PC-9 (cell line): Measurements from ENCODE around the gene NUDCD3. TPM values are rescaled to one million over a fixed set of nuclear protein-coding genes. Genes with fewer than 3 reads are reported as not detected.

Source experiments
- BruUV-seq: library from RNA; stranded (reverse); fragments of 400-500 nt; replicated peaks from 2 replicates; lab custom pipeline; 2021; lab: Mats Ljungman, UMichigan
- CTCF ChIA-PET: fragments of 300-600 bp; sonication (Branson Sonifier 250); formaldehyde crosslinking; loops from one replicate; lab custom pipeline; 2022; ENCODE audit warnings: antibody characterized with exemption; lab: Charles Lee
- POLR2A ChIA-PET: fragments of 300-600 bp; sonication (Branson Sonifier 250); formaldehyde crosslinking; loops from one replicate; lab custom pipeline; 2022; ENCODE audit warnings: antibody characterized with exemption; ENCODE audit not compliant: unreplicated experiment; lab: Charles Lee
- DNase-seq, 2 experiments: peaks; one replicate each; pipeline versions ENCODE4 v3.0.0 to v3.0.0-alpha.2; 2015 to 2022; ENCODE audit warnings: mixed read lengths in 1 of 2
- H2AFZ ChIP-seq: fragments of 200-600 bp; sonication (generic); 2 replicates; pipeline ENCODE4 v1.8.1; 2017; ENCODE audit warnings: antibody characterized with exemption
- H3F3A ChIP-seq: fragments of 200-600 bp; sonication (generic); 2 replicates; pipeline ENCODE4 v1.8.1; 2017; ENCODE audit warnings: antibody characterized with exemption, mild to moderate bottlenecking, low read depth; ENCODE audit not compliant: insufficient read depth
- H3K27ac ChIP-seq: fragments of 200-600 bp; sonication (generic); 2 replicates; pipeline ENCODE4 v1.6.1; 2016; ENCODE audit warnings: mixed run types
- H3K27me3 ChIP-seq: fragments of 200-600 bp; sonication (generic); 2 replicates; pipeline ENCODE4 v1.6.1; 2016; ENCODE audit warnings: low read depth, mixed run types; ENCODE audit not compliant: insufficient read depth
- H3K36me3 ChIP-seq: fragments of 200-600 bp; sonication (generic); 2 replicates; pipeline ENCODE4 v1.6.1; 2016; ENCODE audit warnings: low read depth, mixed run types
- H3K4me1 ChIP-seq: fragments of 200-600 bp; sonication (generic); replicated peaks from 2 replicates; pipeline ENCODE4 v1.6.1; 2016; ENCODE audit warnings: mixed run types; ENCODE audit not compliant: insufficient read depth
- H3K4me2 ChIP-seq: fragments of 200-600 bp; sonication (generic); 2 replicates; pipeline ENCODE4 v1.6.1; 2017; ENCODE audit warnings: mixed run types
- H3K4me3 ChIP-seq: fragments of 200-600 bp; sonication (generic); 2 replicates; pipeline ENCODE4 v1.6.1; 2016; ENCODE audit warnings: mixed run types
- H3K79me2 ChIP-seq: fragments of 200-600 bp; sonication (generic); 2 replicates; pipeline ENCODE4 v1.6.1; 2017; ENCODE audit warnings: low read depth, mixed run types
- H3K9me2 ChIP-seq: fragments of 200-600 bp; sonication (generic); 2 replicates; pipeline ENCODE4 v1.8.1; 2017; ENCODE audit warnings: mild to moderate bottlenecking; ENCODE audit not compliant: insufficient read depth
- H3K9me3 ChIP-seq: fragments of 200-600 bp; sonication (generic); 2 replicates; pipeline ENCODE4 v1.8.1; 2016; ENCODE audit warnings: low read depth; ENCODE audit not compliant: insufficient read depth
- H4K20me1 ChIP-seq: fragments of 200-600 bp; sonication (generic); 2 replicates; pipeline ENCODE4 v1.8.1; 2017; ENCODE audit not compliant: insufficient read depth
- EZH2 ChIP-seq: fragments of 200-600 bp; sonication (generic); IDR thresholded peaks from 2 replicates; pipeline ENCODE4 v1.8.0; 2017; ENCODE audit warnings: antibody characterized with exemption, low read depth
- intact Hi-C: fragments of 100-400 bp; cut with micrococcal nuclease; formaldehyde crosslinking; loops from one replicate; pipeline ENCODE4 v1.10.0; 2022; ENCODE audit not compliant: unreplicated experiment
- total RNA-seq: library from RNA; stranded (reverse); gene quantifications from 2 replicates; pipeline ENCODE4 v1.2.3, GENCODE V29; 2021
- TF ChIP-seq, protein P1 (sequence below): fragments of 200-600 bp; sonication (generic); conservative IDR thresholded peaks from 2 replicates; pipeline ENCODE4 v1.6.1; 2017; ENCODE audit warnings: mixed run types, antibody characterized with exemption, mild to moderate bottlenecking, moderate library complexity

NUDCD3 gene
- total RNA-seq, 1 experiment from 2014 or later, result 149 TPM

DNA sequence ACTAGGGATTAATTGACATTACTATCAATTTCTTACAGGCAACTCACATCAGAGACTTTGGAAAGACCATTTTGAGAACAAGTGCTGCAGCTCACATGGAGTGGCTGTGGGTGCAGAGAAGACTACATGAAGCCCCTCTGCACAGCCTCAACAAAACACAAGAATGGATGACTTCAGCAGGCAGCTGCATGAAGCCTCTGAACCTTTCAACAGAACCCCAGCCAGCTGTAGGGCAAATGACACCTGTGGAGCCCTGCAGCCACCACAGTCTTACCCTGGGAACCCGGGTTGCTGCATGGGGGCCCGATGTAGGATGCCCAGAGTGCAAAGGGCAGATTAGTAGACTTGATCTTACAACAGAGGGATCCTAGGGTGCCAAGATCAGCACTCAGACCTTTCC is 103.1 kb downstream of the NUDCD3 start:
- H3K36me3 ChIP-seq, result peaks cover 15% of the 10 kb centered on the region; the same call in 1 of the 2 replicates

DNA sequence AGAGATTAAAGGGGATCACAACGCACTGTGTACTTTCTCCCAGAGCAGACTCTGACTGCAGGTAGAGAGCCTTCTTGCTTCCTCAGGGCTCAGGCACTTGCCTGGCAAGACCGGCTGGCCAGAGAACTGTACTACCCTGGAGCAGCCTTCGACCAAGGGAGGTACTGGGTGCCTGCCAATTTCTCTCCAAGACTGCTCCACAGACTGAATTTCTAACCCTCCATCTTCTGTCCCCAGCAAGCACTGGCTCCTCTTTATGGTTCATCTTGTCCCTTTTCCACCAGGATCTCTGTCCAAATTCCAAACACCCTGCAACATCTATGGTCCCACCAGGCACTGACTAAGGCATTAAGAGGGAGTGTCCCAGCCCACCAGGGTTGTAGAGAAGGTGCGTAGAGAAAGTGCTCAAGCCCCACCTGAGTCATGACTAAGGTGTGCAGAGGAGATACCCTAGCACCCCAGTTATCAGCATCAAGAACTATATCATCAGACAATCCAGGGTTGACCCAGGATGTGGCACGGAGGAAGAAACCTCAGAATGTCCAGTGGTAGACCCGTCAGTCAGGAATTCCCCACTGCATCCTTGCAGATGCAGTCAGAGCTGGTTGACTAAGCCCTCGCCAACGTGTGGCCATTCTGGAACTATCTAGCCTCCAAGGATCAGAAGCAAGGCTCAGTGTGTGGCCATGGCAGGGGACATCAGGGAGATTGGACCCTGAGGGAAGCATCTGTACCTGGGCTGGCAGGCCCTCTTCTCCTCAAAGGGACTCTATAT is 104.1 kb downstream of the NUDCD3 start:
- Histone ChIP-seq H3K27ac (no peak overlapping the region), H3K4me1 (peaks cover 3% of the 10 kb centered on the region), H3K4me2 (no peak overlapping the region), H3F3A (no peaks in the 10 kb centered on the region; the same call in 1 of the 2 replicates), H3K9me3 (no peaks in the 10 kb centered on the region), H3K9me2 (no peaks in the 10 kb centered on the region), H3K79me2 (no peaks in the 10 kb centered on the region), H3K27me3 (no peaks in the 10 kb centered on the region), H2AFZ (no peak overlapping the region), H3K36me3 (peaks cover 14% of the 10 kb centered on the region; the same call in 1 of the 2 replicates), H4K20me1 (no peaks in the 10 kb centered on the region), H3K4me3 (no peak overlapping the region)
- intact Hi-C loops, result no loop called here
- ChIA-PET CTCF (no interaction called here), POLR2A (no interaction called here)
- DNase-seq, result no peak
- BruUV-seq, result no TSS peak
- TF ChIP-seq, protein P1, sequence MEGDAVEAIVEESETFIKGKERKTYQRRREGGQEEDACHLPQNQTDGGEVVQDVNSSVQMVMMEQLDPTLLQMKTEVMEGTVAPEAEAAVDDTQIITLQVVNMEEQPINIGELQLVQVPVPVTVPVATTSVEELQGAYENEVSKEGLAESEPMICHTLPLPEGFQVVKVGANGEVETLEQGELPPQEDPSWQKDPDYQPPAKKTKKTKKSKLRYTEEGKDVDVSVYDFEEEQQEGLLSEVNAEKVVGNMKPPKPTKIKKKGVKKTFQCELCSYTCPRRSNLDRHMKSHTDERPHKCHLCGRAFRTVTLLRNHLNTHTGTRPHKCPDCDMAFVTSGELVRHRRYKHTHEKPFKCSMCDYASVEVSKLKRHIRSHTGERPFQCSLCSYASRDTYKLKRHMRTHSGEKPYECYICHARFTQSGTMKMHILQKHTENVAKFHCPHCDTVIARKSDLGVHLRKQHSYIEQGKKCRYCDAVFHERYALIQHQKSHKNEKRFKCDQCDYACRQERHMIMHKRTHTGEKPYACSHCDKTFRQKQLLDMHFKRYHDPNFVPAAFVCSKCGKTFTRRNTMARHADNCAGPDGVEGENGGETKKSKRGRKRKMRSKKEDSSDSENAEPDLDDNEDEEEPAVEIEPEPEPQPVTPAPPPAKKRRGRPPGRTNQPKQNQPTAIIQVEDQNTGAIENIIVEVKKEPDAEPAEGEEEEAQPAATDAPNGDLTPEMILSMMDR, result no peak
- no peak for TF ChIP-seq EZH2

More for the DNA sequence above, 103.1 kb downstream of the NUDCD3 start:
- Histone ChIP-seq H3K27me3 (no peaks in the 10 kb centered on the region), H3K4me1 (no peaks in the 10 kb centered on the region), H3K27ac (no peak overlapping the region), H3K9me2 (no peaks in the 10 kb centered on the region), H3F3A (no peaks in the 10 kb centered on the region; the same call in 1 of the 2 replicates), H3K4me2 (no peak overlapping the region), H3K9me3 (no peaks in the 10 kb centered on the region), H2AFZ (no peak overlapping the region), H4K20me1 (no peaks in the 10 kb centered on the region), H3K79me2 (no peaks in the 10 kb centered on the region), H3K4me3 (no peak overlapping the region)
- intact Hi-C loops, result no loop called here
- TF ChIP-seq, protein P1, result no peak
- TF ChIP-seq EZH2, result no peak
- DNase-seq, result no peak
- BruUV-seq, result no TSS peak
- CTCF ChIA-PET, result no interaction called here
- POLR2A ChIA-PET, result no interaction called here

DNA sequence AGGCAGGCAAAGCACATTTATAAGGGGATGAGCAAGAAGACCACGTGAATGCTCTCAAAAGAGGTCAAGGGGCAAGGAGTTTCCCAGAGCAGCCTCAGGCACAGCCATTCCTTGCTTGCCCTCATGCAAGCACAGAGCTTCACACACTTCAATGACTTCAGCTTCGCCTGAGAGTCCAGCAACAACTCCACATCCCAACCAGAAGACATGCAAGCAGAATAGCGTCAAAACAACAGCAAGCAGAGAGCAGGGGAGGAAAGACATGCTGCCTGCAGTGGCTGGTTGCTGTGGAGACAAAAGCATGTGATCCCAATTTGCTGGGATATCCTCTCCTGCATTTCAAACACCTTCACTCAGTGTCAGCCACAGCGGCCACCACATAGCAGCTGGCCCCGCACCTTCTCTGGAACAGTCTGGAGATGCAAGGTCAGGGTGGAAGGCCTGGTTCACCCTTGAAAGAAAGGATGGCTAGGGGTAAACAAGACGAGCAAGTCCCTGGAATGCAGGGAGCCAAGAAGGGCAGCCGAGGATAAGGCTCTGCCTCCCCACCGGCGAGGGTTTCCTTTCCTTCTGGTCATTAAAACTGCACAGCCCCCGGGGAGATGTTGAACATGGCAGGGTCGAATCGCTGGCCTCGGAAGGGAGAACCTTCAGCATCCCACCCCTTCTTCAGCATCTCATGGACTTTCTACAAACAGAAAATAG is 104.9 kb downstream of the NUDCD3 start:
- TF ChIP-seq, protein P1, result no peak
- no peak for TF ChIP-seq EZH2

More for the DNA sequence above, 104.9 kb downstream of the NUDCD3 start:
- no peak overlapping the region for H3K27ac ChIP-seq
- BruUV-seq, result no TSS peak
- POLR2A ChIA-PET, result no interaction called here
- no peaks in the 10 kb centered on the region for H3K79me2 ChIP-seq
- H2AFZ ChIP-seq, result no peak overlapping the region
- intact Hi-C loops, result no loop called here
- H3K4me1 ChIP-seq, result peaks cover 11% of the 10 kb centered on the region
- H3K9me2 ChIP-seq, result no peaks in the 10 kb centered on the region
- H3K36me3 ChIP-seq, result 0 out of 2 replicates have a peak, but pooled peaks cover 10% of the 10 kb centered on the region
- no peaks in the 10 kb centered on the region for H3K27me3 ChIP-seq
- H3F3A ChIP-seq, result no peaks in the 10 kb centered on the region; the same call in 1 of the 2 replicates
- H3K4me3 ChIP-seq, result no peak overlapping the region
- H3K9me3 ChIP-seq, result no peaks in the 10 kb centered on the region
- CTCF ChIA-PET, result no interaction called here
- DNase-seq, result no peak
- H3K4me2 ChIP-seq, result no peak overlapping the region
- no peaks in the 10 kb centered on the region for H4K20me1 ChIP-seq
